T-helper 2 cell treated with Interferon-gamma antibody and Interleukin-4, amounts not matched to agents 5 μg/mL and 100 μg/mL, for 36 hours (primary cell): Measurements from ENCODE around the gene QRFPR.
A peak's percentile ranks its signal among the peaks of the same experiment; 100 is the strongest.
"Not testable (repeated sequence)": the region's sequence is repeated elsewhere in the genome, so short reads cannot be mapped to it uniquely, and the experiment has no call there.

Source experiments
- DNase-seq: peaks from one replicate; pipeline ENCODE4 v3.0.0; 2021; ENCODE audit warnings: low spot score
- H3K27ac Mint-ChIP-seq: one replicate; pipeline ENCODE4 v1.8.0; 2021; ENCODE audit warnings: mild to moderate bottlenecking, mixed read lengths
- H3K27me3 Mint-ChIP-seq: one replicate; pipeline ENCODE4 v1.8.0; 2021; ENCODE audit warnings: low read depth, mixed read lengths
- H3K36me3 Mint-ChIP-seq: one replicate; pipeline ENCODE4 v1.8.0; 2021; ENCODE audit warnings: low read depth, mixed read lengths
- H3K4me1 Mint-ChIP-seq: one replicate; pipeline ENCODE4 v1.8.0; 2021; ENCODE audit warnings: low read depth, mixed read lengths
- H3K4me3 Mint-ChIP-seq: one replicate; pipeline ENCODE4 v1.8.0; 2022; ENCODE audit warnings: mild to moderate bottlenecking, moderate library complexity, mixed read lengths
- H3K9me3 Mint-ChIP-seq: one replicate; pipeline ENCODE4 v1.8.0; 2021; ENCODE audit warnings: mixed read lengths

QRFPR gene

DNA sequence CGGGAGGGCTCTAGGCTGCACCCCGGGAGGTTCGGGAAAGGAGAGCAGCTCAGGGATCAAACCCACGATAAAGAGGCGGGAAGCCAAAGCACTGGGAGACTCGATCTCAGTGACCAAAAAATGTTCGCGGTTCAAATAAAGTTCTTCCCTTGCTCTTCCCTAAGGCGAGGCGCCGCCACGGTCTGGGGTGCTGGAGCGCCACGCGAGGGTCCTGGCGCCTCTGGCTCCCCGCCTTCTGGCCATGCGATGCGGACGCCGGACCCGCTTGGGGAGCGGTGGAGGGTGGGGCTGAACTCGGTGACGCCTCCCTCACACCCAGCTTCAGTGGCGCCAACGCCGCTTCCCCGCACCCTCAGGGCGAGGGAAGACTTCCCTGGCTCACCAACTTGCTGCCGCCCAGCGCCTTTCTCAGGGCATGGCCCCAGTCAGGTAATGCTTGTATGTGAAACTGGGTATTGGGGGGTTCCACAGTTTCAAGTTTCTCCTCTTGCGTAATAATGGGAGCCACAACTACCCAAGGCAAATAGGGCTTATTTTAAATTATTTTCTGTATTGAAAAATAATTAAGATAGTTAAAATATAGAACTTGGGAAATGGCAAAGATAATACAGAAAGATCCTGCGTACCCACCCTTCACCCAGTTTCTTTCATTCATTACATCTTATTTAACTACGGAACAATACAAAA is at the start of gene QRFPR:
TSS of gene QRFPR (minus strand) at position 243 of the 687 bp plus-strand sequence. CDS start 371 bp downstream, outside the sequence.
- Mint-ChIP-seq H3K36me3 (no peaks in the 10 kb centered on the region), H3K27me3 (peaks cover 62% of the 10 kb centered on the region), H3K4me1 (peaks cover 7% of the 10 kb centered on the region), H3K27ac (no peak within 1 kb of the TSS), H3K9me3 (no peaks in the 10 kb centered on the region), H3K4me3 (peak within 1 kb of the TSS; percentile 37)
- DNase-seq, result no peak

DNA sequence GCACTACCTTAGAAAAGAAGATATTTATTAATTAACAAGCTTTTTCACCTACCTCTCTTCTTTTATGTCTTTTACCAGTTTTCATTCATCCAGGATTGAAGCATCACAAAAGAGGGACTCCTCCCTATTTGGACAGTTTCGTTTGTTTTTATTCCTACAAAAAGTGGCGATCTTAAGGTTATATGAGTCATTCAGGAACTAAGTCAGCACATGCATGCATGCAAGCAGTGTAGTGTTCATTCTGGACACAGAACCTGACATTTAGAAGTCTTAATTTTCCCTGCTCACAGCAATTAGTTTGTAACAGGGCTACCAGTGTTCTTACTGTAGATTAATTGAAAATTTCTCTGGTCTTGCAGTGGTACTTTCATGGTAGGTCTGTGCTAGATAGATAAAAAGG is 47.9 kb upstream of the QRFPR start:
- Mint-ChIP-seq H3K27ac (no peak overlapping the region), H3K27me3 (no peaks in the 10 kb centered on the region), H3K4me3 (no peak overlapping the region), H3K4me1 (no peaks in the 10 kb centered on the region), H3K9me3 (peaks cover 5% of the 10 kb centered on the region), H3K36me3 (no peaks in the 10 kb centered on the region)
- no peak for DNase-seq

DNA sequence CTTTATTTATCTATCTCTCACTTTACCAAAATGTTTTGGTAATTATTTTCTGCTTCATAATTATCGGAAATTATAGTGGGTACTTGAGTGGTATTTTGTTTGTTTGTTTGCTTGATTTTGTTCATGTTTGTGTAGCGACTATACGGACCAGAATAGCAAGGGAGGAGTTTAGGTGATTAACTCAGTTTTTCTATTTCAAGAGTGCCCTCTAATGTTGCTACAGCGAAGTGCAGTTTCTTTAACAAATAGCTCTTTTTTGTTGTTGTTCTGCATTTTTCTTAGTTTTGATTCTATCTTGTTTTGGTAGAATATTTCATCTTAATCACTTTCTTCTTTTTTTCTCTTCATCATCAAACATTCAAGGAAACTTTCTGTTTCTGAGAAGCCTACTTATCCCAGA is 40.8 kb upstream of the QRFPR start:
- no peak for DNase-seq
- Mint-ChIP-seq H3K36me3 (no peaks in the 10 kb centered on the region), H3K27ac (no peak overlapping the region), H3K4me1 (no peaks in the 10 kb centered on the region), H3K9me3 (no peaks in the 10 kb centered on the region), H3K4me3 (no peak overlapping the region), H3K27me3 (peaks cover 12% of the 10 kb centered on the region)

DNA sequence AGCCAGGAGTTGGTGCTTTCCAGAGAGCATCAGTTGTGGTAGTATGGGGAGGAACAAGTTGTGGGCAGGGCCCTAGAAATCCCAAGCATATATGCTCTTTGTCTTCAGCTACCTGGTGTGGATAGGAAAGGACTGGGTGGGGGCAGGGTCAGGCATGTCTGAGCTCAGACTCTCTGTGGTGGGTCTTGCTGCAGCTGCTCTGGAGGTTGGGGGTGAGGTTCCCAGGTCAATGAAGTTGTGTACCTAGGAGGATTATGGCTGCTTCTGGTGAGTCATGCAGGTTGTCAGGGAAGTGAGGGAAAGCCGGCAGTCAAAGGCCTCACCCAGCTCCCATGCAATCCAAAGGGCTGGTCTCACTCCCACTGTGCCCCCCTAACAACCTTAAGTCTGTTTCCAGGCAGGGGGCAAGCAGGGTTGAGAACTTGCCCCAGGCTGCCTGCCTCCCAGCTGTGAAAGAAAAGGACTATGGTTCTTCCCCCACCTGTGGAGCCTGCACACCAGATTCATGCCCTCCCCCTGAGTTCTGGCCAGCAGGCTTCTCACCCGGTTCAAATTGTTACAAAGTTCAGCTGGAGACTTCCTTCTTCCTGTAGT is 30.4 kb upstream of the QRFPR start:
- Mint-ChIP-seq H3K27ac (no peak overlapping the region), H3K4me1 (no peaks in the 10 kb centered on the region), H3K36me3 (no peaks in the 10 kb centered on the region), H3K4me3 (no peak overlapping the region), H3K9me3 (no peaks in the 10 kb centered on the region), H3K27me3 (peaks cover 2% of the 10 kb centered on the region)
- no peak for DNase-seq

DNA sequence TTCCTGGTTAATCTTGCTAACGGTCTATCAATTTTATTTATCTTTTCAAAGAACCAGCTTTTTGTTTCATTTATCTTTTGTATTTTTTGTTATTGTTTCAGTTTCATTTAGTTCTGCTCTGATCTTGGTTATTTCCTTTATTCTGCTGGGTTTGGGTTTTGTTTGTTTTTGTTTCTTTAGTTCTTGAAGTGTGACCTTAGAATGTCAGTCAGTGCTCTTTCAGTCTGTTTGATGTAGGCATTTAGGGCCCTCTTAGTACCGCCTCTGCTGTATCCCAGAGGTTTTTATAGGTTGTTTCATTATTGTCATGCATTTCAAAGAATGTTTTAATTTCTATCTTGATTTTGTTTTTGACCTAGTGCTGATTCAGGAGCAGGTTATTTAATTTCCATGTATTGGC is 27.7 kb upstream of the QRFPR start:
- H3K27ac Mint-ChIP-seq, H3K9me3 Mint-ChIP-seq, H3K4me3 Mint-ChIP-seq, H3K27me3 Mint-ChIP-seq, DNase-seq, H3K4me1 Mint-ChIP-seq, H3K36me3 Mint-ChIP-seq: not testable (repeated sequence)

DNA sequence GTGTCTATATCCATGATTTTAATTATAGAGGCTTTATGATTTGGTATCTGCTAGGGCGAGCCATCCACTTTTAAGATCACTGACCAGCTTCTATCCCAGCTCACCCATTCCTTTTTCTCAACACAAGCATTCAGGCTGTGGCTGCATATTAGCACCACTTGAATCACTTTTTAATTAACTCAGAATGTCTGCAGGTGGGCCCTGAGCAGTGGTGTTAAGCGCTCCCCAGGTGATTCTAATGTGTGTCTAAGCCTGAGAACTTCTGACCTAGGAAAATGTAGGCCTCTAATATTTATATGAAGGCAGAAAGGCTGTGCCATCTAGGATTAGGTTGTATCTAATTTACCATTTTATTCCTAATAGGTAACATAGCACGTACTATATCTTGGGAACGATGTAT is 19.8 kb upstream of the QRFPR start:
- no peaks in the 10 kb centered on the region for H3K9me3 Mint-ChIP-seq
- H3K27ac Mint-ChIP-seq, result no peak overlapping the region
- H3K4me3 Mint-ChIP-seq, result no peak overlapping the region
- H3K27me3 Mint-ChIP-seq, result no peaks in the 10 kb centered on the region
- DNase-seq, result no peak
- H3K4me1 Mint-ChIP-seq, result no peaks in the 10 kb centered on the region
- H3K36me3 Mint-ChIP-seq, result no peaks in the 10 kb centered on the region

DNA sequence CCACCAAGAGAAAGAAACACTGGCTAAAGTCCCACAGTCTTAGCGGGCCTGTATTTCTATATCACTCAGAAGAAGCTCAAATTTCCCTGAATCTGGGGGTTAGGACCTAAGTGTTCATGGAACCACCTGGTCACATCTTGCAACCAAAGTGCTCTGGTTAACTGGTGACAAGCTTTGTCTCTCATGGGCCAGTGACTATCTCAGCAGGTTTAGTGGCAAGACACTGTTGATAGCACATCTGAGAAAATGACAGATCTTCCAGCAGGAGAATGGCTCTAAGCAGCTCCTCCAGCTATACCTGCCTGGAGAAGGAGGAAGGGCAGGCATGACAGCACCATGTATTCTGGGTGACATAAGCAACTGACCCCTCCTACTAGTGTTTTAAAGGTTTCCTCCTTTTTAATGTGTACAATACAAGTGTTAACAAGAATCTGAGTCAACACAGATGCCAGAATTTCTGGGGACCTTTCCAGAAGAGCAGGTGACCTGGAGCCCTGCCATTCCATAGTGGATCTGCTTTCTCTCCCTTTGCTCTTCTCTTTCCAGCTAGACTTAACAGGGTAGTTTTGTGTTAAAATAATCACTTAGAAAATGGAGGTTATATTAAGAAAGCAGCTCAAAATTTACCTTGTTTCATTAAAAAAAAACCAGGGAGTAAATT is 17.3 kb upstream of the QRFPR start:
- no peaks in the 10 kb centered on the region for H3K4me1 Mint-ChIP-seq
- H3K4me3 Mint-ChIP-seq, result no peak overlapping the region
- H3K27ac Mint-ChIP-seq, result no peak overlapping the region
- no peak for DNase-seq
- H3K9me3 Mint-ChIP-seq, result no peaks in the 10 kb centered on the region
- H3K27me3 Mint-ChIP-seq, result no peaks in the 10 kb centered on the region
- no peaks in the 10 kb centered on the region for H3K36me3 Mint-ChIP-seq

DNA sequence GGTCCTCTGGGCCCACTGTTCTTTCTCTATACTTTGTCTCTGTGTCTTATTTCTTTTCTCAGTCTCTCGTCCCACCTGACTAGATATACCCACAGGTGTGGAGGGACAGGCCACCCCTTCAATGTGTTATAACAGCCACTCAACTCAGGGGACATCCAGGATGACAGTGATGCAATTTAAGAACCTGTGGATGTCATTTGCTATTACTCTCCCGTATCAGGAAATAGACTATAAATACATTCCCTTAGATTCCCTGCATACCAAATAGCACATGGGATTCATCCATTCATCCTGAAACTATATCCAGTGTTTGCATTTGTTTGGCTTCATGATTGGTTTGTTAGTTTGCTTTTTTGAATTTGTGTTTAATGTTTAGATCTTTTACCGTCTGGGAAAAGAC is 16.6 kb upstream of the QRFPR start:
- H3K27me3 Mint-ChIP-seq, result no peaks in the 10 kb centered on the region
- no peaks in the 10 kb centered on the region for H3K9me3 Mint-ChIP-seq
- H3K4me1 Mint-ChIP-seq, result no peaks in the 10 kb centered on the region
- H3K4me3 Mint-ChIP-seq, result no peak overlapping the region
- no peak for DNase-seq
- no peaks in the 10 kb centered on the region for H3K36me3 Mint-ChIP-seq
- H3K27ac Mint-ChIP-seq, result no peak overlapping the region

DNA sequence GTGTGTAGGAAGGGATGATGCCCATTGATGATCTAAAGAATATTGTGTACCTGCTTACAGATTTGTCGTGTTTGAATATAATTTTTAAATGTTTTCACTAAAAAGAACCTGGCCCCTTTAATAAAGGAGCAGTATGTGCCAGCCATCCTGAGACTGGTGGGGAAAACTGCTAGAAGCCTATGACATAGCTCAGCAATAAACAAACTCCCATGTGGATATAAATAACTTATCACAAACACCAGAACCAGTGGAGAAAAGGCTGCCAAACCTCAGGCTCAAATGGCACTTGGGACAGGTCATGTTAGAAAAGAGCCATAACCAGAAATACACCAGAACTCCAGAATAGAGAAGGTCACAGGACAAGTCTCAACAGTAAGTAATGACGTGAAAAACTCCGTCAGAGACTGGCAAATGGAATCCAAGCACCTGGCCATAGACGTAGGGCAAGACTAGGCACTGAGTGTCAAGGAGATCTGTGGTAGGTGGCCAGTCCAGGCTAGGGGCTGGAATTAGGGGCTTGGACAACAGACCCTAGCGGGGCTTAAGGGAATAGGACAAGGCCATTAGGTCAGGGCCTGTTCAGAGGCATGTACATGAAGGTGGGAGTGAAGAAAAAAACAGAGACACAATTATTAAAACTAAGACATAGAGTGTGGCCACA is 11.7 kb upstream of the QRFPR start:
- no peak overlapping the region for H3K4me3 Mint-ChIP-seq
- no peak for DNase-seq
- H3K27ac Mint-ChIP-seq, result no peak overlapping the region
- no peaks in the 10 kb centered on the region for H3K9me3 Mint-ChIP-seq
- H3K27me3 Mint-ChIP-seq, result peaks cover 4% of the 10 kb centered on the region
- H3K4me1 Mint-ChIP-seq, result no peaks in the 10 kb centered on the region
- no peaks in the 10 kb centered on the region for H3K36me3 Mint-ChIP-seq

DNA sequence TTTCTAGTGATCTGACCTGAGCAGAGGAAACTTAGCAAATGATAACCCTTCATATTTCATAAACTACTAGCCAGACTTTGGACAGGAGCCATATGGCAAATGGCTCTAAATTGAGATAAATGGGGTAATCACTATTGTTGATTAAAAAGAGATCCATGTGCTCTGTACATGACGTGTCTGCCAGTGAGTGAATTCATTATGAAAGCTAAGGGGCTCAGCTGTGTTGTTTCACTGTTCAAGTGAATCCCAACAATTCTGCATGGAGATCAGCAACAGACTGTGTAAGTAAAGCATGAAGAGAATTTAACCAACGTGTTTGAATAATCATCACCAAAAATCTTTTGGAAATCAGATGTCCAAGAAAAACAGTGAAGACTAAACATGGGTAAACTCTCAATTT is 9.5 kb upstream of the QRFPR start:
- DNase-seq, result no peak
- no peaks in the 10 kb centered on the region for H3K4me1 Mint-ChIP-seq

DNA sequence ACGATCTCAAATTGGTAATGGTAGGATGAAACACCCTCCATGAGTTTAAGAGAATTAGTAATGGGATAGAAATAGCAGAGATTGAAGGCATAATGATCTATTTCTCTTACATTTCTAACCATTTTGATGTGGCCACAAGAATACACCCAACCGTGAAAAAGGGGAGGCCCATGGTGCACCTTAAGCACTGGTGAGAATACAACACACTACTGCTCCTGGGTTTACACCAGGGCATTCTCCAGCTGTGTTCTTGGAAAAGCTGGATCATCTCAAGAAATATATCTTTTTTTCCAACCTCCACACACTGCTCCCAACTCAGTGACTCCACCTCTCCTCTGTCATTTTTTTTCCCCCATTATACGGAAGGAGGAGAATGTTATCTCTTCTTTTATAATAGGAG is 1.5 kb downstream of the QRFPR start:
- H3K4me3 Mint-ChIP-seq, result no peak overlapping the region
- H3K27ac Mint-ChIP-seq, result no peak overlapping the region
- peaks cover 57% of the 10 kb centered on the region for H3K27me3 Mint-ChIP-seq
- no peaks in the 10 kb centered on the region for H3K36me3 Mint-ChIP-seq
- peaks cover 7% of the 10 kb centered on the region for H3K4me1 Mint-ChIP-seq
- DNase-seq, result no peak
- H3K9me3 Mint-ChIP-seq, result no peaks in the 10 kb centered on the region

More for the DNA sequence above, 9.5 kb upstream of the QRFPR start:
- Mint-ChIP-seq H3K9me3 (no peaks in the 10 kb centered on the region), H3K36me3 (no peaks in the 10 kb centered on the region), H3K27ac (no peak overlapping the region), H3K27me3 (peaks cover 16% of the 10 kb centered on the region), H3K4me3 (no peak overlapping the region)

DNA sequence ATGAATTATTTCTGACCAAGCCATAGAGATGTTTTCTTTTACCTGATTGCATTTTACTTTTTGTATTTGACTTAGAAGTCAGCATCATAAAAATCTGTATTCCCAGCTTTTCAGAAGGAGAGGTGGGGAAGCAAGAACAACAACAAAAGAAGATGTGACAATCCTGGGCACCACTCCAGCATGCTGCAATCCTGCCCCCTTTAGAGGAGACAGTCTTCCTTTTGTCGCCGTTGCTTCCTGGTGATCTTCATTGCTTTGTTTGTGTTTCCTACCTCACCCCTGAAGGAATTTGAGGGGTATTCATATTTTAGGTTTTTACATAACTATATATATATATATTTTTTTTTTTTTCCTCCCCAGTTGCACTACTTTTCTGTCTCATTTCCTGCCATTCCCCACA is 3.7 kb downstream of the QRFPR start:
- H3K27ac Mint-ChIP-seq, result no peak overlapping the region
- H3K9me3 Mint-ChIP-seq, result no peaks in the 10 kb centered on the region
- peaks cover 49% of the 10 kb centered on the region for H3K27me3 Mint-ChIP-seq
- peaks cover 7% of the 10 kb centered on the region for H3K4me1 Mint-ChIP-seq
- no peak for DNase-seq
- H3K36me3 Mint-ChIP-seq, result no peaks in the 10 kb centered on the region
- H3K4me3 Mint-ChIP-seq, result no peak overlapping the region

DNA sequence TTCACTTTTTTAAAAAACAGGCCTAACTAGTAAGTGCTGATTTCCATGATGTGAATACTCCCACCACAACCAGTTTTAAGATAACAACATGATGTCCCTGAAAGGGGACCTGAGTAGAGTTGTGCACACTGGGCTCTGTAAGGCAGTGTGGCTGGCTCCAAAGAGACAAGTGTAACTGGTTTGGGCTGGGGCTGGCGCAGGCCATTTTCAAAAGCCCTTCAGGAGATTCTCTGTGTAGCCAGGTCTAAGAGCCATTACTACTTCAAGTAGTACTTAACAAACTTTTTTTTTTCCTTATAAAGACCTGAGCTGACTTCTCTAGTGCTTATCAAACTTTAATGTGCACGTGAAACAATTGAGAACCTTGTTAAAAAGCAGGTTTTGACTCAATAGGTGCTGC is 4.3 kb downstream of the QRFPR start:
- peaks cover 49% of the 10 kb centered on the region for H3K27me3 Mint-ChIP-seq
- H3K4me3 Mint-ChIP-seq, result no peak overlapping the region
- H3K36me3 Mint-ChIP-seq, result no peaks in the 10 kb centered on the region
- H3K9me3 Mint-ChIP-seq, result no peaks in the 10 kb centered on the region
- DNase-seq, result no peak
- H3K27ac Mint-ChIP-seq, result no peak overlapping the region
- H3K4me1 Mint-ChIP-seq, result peaks cover 7% of the 10 kb centered on the region

DNA sequence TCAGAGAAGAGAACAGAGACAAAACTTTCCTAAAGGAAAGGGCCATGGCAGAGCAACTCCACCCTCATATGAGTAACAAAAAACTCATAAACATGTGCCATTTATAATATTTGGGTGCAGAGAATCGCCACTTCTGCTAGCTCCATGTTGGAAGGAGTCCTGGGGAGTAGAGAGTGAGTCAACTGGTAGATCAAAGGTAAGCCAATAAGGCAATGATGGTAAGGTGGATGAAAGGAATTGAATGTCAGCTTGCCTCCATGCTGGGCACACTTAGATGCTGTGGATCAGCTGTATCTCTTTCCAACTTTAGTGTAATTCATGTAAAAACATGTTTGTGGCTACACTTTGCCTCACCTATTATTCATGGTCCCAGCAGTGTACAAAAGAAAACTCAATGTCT is 4.7 kb downstream of the QRFPR start:
- peaks cover 45% of the 10 kb centered on the region for H3K27me3 Mint-ChIP-seq
- no peak overlapping the region for H3K4me3 Mint-ChIP-seq
- DNase-seq, result no peak
- H3K36me3 Mint-ChIP-seq, result no peaks in the 10 kb centered on the region
- H3K4me1 Mint-ChIP-seq, result peaks cover 7% of the 10 kb centered on the region
- no peak overlapping the region for H3K27ac Mint-ChIP-seq
- no peaks in the 10 kb centered on the region for H3K9me3 Mint-ChIP-seq
